Tibial nerve (tissue), 4 donors: ENCODE measurements around the gene MED14.

ENCODE experiments used
- CTCF ChIP-seq, 5 experiments: fragments of 200-600 bp in 3 of 5; fragments of 450-650 bp in 2 of 5; sonication (generic) in 3 of 5; IDR thresholded peaks; one replicate each; pipeline ENCODE4 v1.5.1; 2016 to 2019; ENCODE audit warnings: antibody characterized with exemption in 5 of 5, mild to moderate bottlenecking in 3 of 5, moderate library complexity in 2 of 5
- EP300 ChIP-seq, 2 donors: sonication (generic); formaldehyde crosslinking; IDR thresholded peaks; one replicate each; pipeline ENCODE4 v1.6.1; 2017; ENCODE audit warnings: antibody characterized with exemption in 2 of 2, mild to moderate bottlenecking in 1 of 2

DNA sequence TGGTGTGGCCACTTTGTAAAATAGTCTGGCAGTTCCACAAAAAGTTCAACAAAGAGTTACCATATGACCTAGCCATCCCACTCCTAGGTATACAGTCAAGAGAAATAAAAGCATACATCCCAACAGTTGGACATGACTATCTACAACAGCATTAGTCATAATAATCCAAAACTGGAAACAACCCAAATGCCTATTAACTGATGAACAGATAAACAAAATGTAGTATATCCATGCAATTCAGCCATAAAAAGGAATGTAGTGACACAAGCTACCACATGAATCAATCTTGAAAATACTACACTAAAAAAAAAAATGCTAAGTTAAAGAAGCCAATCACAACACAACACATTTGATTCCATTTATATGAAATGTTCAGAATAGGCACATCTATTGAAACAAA is 16.1 kb downstream of the MED14 start:
- TF ChIP-seq CTCF (IDR thresholded peaks at IDR 0.05) (no peak), EP300 (IDR thresholded peaks at IDR 0.05) (no peak)
